Subcutaneous adipose tissue (tissue), 4 donors: Measurements from ENCODE around the gene PRRC2A. TPM values are rescaled to one million over a fixed set of nuclear protein-coding genes. Genes with fewer than 3 reads are reported as not detected.

Experiments
- total RNA-seq, 4 donors: library from RNA; depleted of rRNA; stranded (reverse); fragments of >200 nt; gene quantifications; one replicate each; pipeline ENCODE4 v1.1.0, GENCODE V29; 2016
- TF ChIP-seq, protein P1 (sequence below): fragments of 450-650 bp; IDR thresholded peaks from one replicate; pipeline ENCODE4 v1.5.1; 2016; ENCODE audit warnings: low read depth, mild to moderate bottlenecking, control low read depth, antibody characterized with exemption, moderate library complexity

PRRC2A gene
- total RNA-seq, 4 donors from 2014 or later = 36.0 to 79.5 (median 46.5) TPM

DNA sequence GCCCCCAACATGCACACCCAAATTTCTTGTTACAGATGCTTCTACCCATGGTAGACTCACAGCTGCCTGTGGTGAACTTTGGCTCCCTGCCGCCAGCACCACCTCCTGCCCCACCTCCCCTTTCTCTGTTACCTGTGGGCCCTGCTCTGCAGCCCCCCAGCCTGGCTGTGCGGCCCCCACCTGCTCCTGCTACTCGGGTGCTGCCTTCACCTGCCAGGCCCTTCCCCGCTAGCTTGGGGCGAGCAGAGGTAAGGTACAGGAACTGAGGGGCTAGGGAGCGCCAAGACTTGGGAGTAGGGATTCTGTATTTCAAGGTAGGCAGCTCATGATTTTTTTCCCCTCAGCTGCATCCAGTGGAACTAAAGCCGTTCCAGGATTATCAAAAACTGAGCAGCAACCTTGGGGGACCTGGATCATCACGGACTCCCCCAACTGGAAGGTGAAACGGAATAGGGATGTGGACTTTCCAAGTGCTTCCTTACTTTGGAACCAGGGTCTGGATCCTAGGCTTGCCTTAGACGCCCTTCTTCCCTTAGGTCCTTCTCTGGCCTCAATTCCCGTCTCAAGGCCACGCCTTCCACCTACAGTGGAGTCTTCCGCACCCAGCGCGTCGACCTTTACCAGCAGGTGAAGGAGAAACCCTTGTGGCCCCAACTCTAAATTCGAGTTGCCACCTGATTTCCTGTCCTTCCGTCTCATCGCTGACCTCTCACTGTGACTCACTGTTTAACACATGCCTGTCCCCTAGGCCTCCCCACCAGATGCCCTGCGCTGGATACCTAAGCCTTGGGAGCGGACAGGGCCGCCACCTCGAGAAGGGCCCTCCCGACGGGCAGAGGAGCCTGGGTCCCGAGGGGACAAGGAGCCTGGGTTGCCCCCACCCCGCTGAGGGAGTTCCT lies 16.4 kb downstream of the PRRC2A start:
- TF ChIP-seq, protein P1, sequence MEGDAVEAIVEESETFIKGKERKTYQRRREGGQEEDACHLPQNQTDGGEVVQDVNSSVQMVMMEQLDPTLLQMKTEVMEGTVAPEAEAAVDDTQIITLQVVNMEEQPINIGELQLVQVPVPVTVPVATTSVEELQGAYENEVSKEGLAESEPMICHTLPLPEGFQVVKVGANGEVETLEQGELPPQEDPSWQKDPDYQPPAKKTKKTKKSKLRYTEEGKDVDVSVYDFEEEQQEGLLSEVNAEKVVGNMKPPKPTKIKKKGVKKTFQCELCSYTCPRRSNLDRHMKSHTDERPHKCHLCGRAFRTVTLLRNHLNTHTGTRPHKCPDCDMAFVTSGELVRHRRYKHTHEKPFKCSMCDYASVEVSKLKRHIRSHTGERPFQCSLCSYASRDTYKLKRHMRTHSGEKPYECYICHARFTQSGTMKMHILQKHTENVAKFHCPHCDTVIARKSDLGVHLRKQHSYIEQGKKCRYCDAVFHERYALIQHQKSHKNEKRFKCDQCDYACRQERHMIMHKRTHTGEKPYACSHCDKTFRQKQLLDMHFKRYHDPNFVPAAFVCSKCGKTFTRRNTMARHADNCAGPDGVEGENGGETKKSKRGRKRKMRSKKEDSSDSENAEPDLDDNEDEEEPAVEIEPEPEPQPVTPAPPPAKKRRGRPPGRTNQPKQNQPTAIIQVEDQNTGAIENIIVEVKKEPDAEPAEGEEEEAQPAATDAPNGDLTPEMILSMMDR = no peak

DNA sequence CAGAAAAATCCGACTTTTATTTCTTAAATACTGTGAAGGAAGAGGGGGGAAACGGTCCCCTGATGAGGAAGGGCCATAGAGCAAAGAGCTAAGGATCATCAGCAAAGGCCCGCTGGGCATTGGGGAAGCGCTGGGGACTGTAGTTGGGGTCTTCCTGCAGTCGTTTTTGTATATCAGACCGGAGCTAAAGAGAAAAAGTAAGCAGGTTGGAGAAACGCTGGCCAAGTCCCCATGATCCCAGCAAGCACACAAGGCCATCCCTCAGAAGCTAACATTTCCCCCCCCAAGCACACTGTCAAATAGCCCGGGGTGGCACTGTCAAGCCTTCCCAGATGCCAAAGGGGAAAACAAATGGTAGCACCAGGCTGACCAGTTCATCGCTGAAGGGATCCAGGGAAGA lies 18.5 kb downstream of the PRRC2A start:
- TF ChIP-seq, protein P1 = no peak

DNA sequence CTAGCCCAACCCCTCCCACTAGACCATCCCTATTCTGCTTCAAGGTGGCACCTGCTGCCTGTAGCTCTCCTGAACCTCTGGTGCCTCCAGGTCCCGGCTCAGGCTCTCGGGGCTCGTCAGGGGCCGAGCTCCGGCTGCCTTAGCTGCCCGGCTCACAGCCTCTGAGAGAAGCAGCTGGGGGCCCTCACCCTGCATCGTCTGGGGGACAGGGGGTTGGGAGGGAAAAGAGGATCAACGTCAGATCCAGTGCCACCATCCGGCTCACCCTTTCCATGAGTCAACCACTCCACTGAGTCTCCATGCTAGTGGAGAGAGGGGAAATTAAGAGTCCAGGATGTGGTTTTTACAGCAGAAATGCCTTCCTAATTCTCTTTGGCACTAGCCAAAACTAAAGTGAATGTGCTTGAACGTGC lies 18.9 kb downstream of the PRRC2A start:
- TF ChIP-seq, protein P1 = no peak

DNA sequence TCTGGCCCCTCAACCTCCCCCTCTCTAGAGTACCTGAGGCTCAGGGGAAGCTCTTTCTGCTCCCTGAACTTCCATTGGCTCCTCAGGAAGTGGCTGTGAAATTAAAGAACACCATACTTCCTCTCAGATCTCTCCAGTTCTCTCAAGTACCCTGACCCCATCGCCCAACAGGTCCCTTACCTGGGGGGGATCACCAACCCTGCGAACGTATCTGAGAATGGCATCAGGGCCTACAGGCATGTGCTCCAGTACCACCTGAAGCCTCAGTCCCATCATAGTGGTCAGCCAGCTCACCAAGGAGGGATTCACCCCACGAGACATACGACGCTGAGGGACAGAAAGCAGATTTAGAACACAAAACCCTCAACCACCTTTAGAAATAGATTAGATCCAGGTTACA lies 20.1 kb downstream of the PRRC2A start:
- TF ChIP-seq, protein P1 = no peak

DNA sequence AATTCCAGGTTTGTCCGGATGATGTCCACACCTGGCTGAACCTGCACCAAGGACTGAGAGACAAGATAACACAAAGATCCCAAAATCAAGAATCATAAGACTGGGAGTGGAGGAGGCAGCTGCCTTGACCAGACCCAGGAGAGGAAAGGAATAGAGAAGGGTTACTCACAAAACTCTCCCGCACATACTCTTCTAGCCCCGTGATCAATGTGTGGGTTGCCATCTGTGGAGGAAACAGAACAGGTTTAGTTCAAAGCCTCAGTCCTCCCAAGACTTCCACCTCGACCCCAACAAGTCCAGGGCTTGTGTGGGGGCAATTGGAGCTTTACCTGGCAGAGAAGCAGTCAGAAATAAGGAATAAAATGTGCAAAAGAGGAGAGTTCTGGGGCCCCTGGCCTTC lies 20.9 kb downstream of the PRRC2A start:
- TF ChIP-seq, protein P1 = no peak

DNA sequence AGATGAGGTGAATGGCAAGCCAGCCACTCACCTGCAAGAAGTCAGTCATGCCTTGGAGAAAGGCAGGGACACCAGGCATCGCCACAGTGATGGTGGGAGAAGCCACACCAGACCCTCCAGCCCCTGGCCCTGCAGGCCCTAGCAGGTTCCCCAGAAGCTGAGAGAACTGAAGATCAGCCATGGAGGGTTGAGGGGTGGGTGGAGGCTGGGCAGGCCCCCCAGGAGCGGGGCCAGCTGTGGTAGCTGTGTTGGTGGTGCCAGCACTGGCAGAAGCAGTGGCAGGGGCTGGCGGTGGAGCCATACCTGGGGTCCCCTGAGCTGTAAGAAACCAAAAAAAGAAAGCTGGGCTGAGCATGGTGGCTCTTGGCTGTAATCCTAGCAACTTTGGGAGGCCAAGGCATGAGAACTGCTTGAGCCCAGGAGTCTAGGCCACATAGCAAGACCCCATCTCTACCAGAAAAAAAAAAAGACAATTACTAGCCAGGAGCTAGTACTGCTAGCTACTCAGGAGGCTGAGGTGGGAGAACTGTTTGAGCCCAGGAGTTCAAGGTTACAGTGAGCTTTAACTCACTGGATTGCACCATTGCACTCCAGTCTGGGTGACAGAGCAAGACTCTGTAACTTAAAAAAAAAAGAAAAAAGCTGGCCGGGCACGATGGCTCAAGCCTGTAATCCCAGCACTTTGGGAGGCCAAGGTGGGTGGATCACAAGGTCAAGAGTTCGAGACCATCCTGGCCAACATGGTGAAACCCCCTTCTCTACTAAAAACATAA lies 22.5 kb downstream of the PRRC2A start:
- TF ChIP-seq, protein P1 = no peak

DNA sequence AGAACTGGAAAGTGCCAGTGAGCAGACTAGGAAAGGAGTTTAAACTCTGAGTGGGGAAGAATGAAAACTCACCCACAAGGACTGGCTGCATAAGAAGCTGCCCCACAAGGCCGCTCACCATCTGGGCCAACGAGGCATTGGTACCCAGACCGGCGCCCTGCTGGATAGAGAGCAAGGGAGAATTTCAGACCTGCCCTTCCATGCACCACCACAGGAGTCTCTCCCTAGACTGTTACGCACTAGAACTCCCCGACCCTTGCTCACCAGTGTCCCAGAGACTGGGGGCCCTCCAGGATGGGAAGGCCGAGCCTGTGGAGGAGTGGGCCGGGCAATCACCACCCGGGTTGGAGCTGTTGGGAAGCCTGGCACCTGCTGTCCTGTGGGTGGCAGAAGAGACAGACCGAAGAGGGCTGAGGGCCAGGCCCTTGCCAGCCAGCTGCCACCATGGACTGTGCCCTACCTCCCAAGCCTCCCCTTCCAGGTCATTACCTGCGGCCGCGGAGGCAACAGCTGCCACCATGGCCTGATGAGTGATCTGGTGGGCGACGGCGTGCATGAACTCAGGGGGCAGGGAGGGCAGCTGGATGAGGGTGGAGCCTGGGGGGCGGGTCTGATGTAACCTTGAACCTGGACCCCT lies 23.4 kb downstream of the PRRC2A start:
- TF ChIP-seq, protein P1 = no peak
